ENCODE results near the gene C6orf58.

DNA sequence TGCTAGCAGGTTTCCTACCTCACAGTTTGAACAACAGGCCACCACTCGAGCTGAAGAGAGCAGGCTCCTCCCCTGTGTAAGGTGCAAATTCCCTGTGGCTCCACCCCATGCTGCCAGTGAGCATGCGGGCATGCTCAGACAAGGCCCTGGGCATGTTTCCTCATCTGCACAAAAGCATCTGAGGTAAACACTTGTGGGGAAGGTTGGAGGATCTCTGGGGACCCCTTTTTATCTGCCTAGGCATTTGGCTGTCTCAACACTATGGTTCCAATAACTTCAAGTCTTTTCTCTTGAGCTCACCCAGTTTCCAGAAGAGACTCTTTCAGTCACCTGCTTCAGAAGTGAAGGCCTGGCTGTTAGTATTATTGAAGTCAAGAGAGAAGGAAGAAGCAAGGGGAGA lies 9.4 kb downstream of the C6orf58 start:
- TF ChIP-seq, protein P1, sequence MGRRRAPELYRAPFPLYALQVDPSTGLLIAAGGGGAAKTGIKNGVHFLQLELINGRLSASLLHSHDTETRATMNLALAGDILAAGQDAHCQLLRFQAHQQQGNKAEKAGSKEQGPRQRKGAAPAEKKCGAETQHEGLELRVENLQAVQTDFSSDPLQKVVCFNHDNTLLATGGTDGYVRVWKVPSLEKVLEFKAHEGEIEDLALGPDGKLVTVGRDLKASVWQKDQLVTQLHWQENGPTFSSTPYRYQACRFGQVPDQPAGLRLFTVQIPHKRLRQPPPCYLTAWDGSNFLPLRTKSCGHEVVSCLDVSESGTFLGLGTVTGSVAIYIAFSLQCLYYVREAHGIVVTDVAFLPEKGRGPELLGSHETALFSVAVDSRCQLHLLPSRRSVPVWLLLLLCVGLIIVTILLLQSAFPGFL (CRISPR knock-in tag; IDR thresholded peaks at IDR 0.05; ENCODE audit: borderline replicate concordance), result no peak
- TF ChIP-seq, protein P2, sequence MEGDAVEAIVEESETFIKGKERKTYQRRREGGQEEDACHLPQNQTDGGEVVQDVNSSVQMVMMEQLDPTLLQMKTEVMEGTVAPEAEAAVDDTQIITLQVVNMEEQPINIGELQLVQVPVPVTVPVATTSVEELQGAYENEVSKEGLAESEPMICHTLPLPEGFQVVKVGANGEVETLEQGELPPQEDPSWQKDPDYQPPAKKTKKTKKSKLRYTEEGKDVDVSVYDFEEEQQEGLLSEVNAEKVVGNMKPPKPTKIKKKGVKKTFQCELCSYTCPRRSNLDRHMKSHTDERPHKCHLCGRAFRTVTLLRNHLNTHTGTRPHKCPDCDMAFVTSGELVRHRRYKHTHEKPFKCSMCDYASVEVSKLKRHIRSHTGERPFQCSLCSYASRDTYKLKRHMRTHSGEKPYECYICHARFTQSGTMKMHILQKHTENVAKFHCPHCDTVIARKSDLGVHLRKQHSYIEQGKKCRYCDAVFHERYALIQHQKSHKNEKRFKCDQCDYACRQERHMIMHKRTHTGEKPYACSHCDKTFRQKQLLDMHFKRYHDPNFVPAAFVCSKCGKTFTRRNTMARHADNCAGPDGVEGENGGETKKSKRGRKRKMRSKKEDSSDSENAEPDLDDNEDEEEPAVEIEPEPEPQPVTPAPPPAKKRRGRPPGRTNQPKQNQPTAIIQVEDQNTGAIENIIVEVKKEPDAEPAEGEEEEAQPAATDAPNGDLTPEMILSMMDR (IDR thresholded peaks at IDR 0.05), result no peak
- TF ChIP-seq, protein P3, sequence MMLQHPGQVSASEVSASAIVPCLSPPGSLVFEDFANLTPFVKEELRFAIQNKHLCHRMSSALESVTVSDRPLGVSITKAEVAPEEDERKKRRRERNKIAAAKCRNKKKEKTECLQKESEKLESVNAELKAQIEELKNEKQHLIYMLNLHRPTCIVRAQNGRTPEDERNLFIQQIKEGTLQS (CRISPR knock-in tag; conservative IDR thresholded peaks at IDR 0.05), result no peak
- TF ChIP-seq TP53 (CRISPR knock-in tag; IDR thresholded peaks at IDR 0.05), result no peak
- no peak for TF ChIP-seq SMAD3 (CRISPR knock-in tag; IDR thresholded peaks at IDR 0.05; ENCODE audit: borderline replicate concordance)
